Natural killer cell treated with Interleukin-12 subunit alpha and Interleukin-12 subunit beta and Interleukin-15 and Interleukin-18, amount 100 ng/mL, for 72 hours (primary cell): ENCODE data around the gene DGUOK. TPM values are rescaled to one million over a fixed set of nuclear protein-coding genes. Genes with fewer than 3 reads are reported as not detected.
A peak's percentile ranks its signal among the peaks of the same experiment; 100 is the strongest.
"Not testable (repeated sequence)": the region's sequence is repeated elsewhere in the genome, so short reads cannot be mapped to it uniquely, and the experiment has no call there.

Experiments
- ATAC-seq, 2 donors: fragments of 150-1000 bp; cut with Tn5 transposase in 1 of 2; sonication (Bioruptor Pico), chemical (Tn5 transposase) in 1 of 2; 2 replicates each; pipeline ENCODE4 v1.10.0; 2021
- DNase-seq: peaks from one replicate; pipeline ENCODE4 v3.0.0; 2022; ENCODE audit warnings: low spot score
- H3K27ac Mint-ChIP-seq, 2 donors: 1 replicate in 1 of 2; 2 replicates in 1 of 2; pipeline ENCODE4 v1.8.0; 2022; ENCODE audit warnings: mixed read lengths in 2 of 2, mild to moderate bottlenecking in 1 of 2, moderate library complexity in 1 of 2
- H3K27me3 Mint-ChIP-seq, 2 donors: 1 replicate in 1 of 2; 2 replicates in 1 of 2; pipeline ENCODE4 v1.8.0; 2022; ENCODE audit warnings: mixed read lengths in 2 of 2
- H3K36me3 Mint-ChIP-seq: one replicate; pipeline ENCODE4 v1.8.0; 2022; ENCODE audit warnings: mixed read lengths
- H3K4me1 Mint-ChIP-seq, 2 donors: 1 replicate in 1 of 2; 2 replicates in 1 of 2; pipeline ENCODE4 v1.8.0; 2022; ENCODE audit warnings: low read depth in 2 of 2, mixed read lengths in 2 of 2, mild to moderate bottlenecking in 1 of 2
- H3K4me3 Mint-ChIP-seq: one replicate; pipeline ENCODE4 v1.8.0; 2022; ENCODE audit warnings: mixed read lengths
- H3K9me3 Mint-ChIP-seq: 2 replicates; pipeline ENCODE4 v1.8.0; 2022; ENCODE audit warnings: mixed read lengths
- total RNA-seq, 2 donors: library from RNA; stranded (reverse); gene quantifications; one replicate each; pipeline ENCODE4 v1.2.3, GENCODE V29; 2022

Gene DGUOK
- 10 to 100 TPM; 87.1 to 92.6 TPM for total RNA-seq

DNA sequence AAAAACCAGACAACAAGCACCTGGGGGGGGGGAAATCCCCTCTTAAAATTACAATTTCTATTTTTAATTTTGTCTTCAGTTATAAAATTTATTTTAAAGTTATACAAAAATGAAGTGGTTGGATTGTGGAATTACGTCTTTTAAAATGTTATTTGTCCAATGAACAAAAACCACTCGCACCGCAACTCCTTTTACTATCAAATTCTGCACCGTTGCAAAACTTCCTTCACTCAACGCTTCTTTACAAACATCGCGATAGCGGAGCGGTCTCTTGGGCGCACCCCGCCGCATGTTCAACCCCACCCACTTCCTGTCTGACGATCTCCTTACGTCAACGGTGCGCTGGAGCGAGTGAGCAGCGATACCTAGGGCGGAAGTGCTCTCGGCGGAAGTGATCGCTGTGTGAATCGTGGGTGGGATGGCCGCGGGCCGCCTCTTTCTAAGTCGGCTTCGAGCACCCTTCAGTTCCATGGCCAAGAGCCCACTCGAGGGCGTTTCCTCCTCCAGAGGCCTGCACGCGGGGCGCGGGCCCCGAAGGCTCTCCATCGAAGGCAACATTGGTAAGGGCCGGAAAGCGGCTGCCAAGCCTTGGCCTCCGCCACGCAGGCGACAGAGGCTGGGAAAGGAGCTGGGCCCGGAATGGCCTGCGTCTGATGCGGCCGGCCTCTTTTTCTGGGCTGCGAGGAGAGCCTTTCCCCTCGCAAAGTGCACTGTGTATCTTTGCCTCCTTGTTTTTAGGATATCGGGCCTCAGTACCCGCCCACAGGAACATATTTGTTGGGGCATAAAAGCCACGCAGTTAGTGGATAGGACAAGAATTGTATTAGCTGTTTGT lies at the start of gene DGUOK:
Gene DGUOK, plus strand, starts transcription at position 388 of the 835 bp plus-strand sequence. Its CDS starts 31 bp downstream, at position 419.
- peak; percentile 99 for DNase-seq
- no peaks in the 10 kb centered on the region for H3K9me3 Mint-ChIP-seq
- peaks cover 22% of the 10 kb centered on the region for H3K36me3 Mint-ChIP-seq
- H3K27ac Mint-ChIP-seq: peak within 1 kb of the TSS; percentile 94 to 97
- ATAC-seq: peak; percentile 100
- peaks cover 39 to 51% of the 10 kb centered on the region in 2 donors for H3K4me1 Mint-ChIP-seq
- H3K27me3 Mint-ChIP-seq: no peaks in the 10 kb centered on the region
- peak within 1 kb of the TSS; percentile 92 for H3K4me3 Mint-ChIP-seq

DNA sequence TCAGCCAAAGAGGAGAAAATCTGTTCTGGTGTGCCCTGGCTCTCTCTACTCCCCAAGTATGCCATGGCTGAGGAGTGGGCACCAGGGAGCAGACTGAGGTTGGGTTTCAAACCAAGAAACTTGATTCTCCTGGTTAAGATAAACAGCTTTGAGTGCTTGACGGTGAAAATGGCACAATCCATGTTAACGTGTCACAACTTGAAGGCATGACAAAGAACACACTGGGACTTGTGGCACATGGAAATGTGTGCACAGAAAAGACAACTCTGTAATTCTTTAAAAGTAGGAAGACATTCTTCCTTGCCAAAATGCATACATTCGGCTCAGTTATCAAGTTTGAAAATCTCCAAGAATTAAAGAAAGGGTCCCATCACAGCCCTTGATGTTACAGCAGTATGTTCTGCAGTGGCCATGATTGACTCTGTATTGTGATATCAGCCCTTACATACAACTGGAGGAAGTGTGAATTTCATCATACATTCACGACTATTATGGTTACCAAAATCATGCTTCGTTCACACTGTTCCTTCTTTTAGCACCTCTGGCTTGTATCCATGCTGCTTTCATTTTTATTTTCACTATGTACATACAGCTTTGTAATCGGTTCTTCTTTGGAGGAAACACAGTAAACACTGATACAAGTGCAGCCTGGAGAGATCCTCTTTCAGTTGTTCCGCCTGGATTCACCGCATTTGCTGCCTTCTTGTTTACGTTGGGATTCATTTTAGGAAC lies 49.4 kb upstream of the DGUOK start:
- H3K27me3 Mint-ChIP-seq: peaks cover 0 to 2% of the 10 kb centered on the region in 2 donors
- H3K4me1 Mint-ChIP-seq: peaks cover 14 to 50% of the 10 kb centered on the region in 2 donors
- H3K36me3 Mint-ChIP-seq: no peaks in the 10 kb centered on the region
- peak overlapping the region; percentile 49 for H3K4me3 Mint-ChIP-seq
- peak overlapping the region; percentile 61 to 80 for H3K27ac Mint-ChIP-seq
- H3K9me3 Mint-ChIP-seq: no peaks in the 10 kb centered on the region
- DNase-seq: no peak
- peak; percentile 95 to 97 for ATAC-seq

DNA sequence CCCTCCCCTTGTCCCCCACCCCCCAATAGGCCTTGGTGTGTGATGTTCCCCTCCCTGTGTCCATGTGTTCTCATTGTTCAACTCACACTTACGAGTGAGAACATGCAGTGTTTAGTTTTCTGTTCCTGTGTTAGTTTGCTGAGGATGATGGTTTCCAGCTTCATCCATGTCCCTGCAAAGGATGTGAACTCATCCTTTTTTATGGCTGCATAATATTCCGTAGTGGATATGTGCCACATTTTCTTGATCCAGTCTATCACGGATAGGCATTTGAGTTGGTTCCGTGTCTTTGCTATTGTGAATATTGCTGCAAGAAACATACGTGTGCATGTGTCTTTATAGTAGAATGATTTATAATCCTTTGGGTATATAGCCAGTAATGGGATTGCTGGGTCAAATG lies 48.7 kb upstream of the DGUOK start:
- H3K4me3 Mint-ChIP-seq: peak overlapping the region; percentile 35
- H3K27me3 Mint-ChIP-seq, ATAC-seq, H3K9me3 Mint-ChIP-seq, H3K36me3 Mint-ChIP-seq, DNase-seq: not testable (repeated sequence)
- H3K27ac Mint-ChIP-seq: peak overlapping the region; percentile 61 to 80
- peaks cover 14 to 46% of the 10 kb centered on the region in 2 donors for H3K4me1 Mint-ChIP-seq

DNA sequence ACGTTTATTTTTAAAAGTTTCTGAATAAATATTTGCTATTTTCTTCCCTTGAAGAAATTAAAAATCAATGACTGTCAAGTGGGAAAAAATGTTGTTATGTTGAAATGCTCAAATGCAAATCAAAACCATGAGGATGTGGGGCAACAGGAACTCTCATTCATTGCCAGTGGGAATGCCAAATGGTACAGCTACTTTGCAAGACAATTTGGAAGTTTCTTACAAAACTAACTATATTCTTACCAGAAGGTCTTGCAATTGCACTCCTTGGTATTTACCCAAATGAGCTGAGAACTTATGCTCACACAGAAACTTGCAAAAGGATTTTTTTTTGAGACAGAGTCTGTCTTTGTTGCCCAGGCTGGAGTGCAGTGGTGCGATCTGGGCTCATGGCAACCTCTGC lies 41.3 kb upstream of the DGUOK start:
- Mint-ChIP-seq H3K4me3 (no peak overlapping the region), H3K27ac (no peak overlapping the region), H3K4me1 (peaks cover 13 to 21% of the 10 kb centered on the region in 2 donors), H3K36me3 (no peaks in the 10 kb centered on the region), H3K9me3 (no peaks in the 10 kb centered on the region), H3K27me3 (no peaks in the 10 kb centered on the region)
- DNase-seq (no peak), ATAC-seq (no peak)

DNA sequence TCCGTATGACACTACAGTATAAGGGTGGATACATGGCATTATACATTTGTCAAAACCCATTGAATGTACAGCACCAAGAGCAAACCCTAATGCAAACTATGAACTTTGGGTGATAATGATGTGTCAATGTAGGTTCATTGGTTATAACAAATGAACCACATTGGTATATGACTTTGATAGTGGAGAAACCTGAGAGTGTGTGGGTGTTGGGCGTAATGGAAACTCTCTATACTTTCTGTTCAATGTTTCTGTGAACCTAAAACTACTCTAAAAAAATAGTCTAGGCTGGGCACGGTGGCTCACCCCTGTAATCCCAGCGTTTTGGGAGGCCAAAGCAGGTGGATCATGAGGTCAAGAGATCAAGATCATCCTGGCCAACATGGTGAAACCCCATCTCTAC lies 40.3 kb upstream of the DGUOK start:
- DNase-seq: no peak

DNA sequence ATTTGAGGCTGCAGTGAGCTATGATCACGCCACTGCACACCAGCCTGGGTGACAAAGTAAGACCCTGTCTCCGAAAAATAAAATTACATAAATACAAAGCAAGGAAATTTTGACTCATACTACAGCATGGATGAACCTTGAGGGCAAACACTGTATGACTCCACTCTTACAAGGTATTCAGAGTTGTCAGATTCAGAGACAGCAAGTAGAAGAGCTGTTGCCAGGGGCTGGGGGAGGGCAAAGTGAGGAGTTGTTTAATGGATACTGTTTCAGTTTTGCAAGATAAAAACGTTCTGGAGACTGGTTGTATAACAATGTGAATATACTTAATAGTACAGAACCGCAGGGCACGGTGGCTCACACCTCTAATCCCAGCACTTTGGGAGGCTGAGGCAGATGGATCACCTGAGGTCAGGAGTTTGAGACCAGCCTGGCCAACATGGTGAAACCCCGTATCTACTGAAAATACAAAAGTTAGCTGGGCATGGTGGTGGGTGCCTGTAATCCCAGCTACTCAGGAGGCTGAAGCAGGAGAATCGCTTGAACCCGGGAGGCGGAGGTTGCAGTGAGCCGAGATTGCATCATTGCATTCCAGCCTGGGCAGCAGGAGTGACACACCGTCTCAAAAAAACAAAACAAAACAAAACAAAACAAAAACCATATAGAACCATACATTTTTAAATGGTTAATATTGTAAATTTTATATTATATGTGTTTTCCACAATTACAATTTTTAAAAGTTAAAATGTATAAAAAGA lies 38.9 kb upstream of the DGUOK start:
- H3K4me3 Mint-ChIP-seq, H3K9me3 Mint-ChIP-seq, DNase-seq, H3K36me3 Mint-ChIP-seq, ATAC-seq, H3K27me3 Mint-ChIP-seq: not testable (repeated sequence)
- Mint-ChIP-seq H3K27ac (peak overlapping the region in 1 of 2 donors; percentile 72), H3K4me1 (peaks cover 13 to 19% of the 10 kb centered on the region in 2 donors)

More for the DNA sequence above, 40.3 kb upstream of the DGUOK start:
- ATAC-seq: peak; percentile 68 to 71
- Mint-ChIP-seq H3K9me3 (no peaks in the 10 kb centered on the region), H3K4me1 (peaks cover 13 to 19% of the 10 kb centered on the region in 2 donors), H3K4me3 (peak overlapping the region; percentile 30), H3K36me3 (no peaks in the 10 kb centered on the region), H3K27ac (peak overlapping the region; percentile 21 to 72), H3K27me3 (no peaks in the 10 kb centered on the region)

DNA sequence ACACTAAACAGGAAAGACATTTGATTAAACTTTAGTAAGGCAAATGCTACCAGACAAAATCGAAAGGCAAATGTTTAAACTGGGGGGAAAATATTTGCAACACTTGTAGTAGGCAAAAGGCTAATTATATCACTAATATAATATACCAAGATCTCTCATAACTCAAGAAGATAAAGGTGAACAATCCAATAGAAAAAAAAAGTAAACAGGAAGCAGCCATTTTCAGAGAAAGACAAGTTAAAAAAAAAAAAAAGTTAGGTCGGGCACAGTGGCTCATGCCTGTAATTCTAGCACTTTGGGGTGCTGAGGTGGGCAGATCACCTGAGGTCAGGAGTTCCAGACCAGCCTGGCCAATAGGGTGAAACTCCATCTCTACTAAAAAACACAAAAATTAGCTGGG lies 38.3 kb upstream of the DGUOK start:
- Mint-ChIP-seq H3K36me3 (no peaks in the 10 kb centered on the region), H3K9me3 (no peaks in the 10 kb centered on the region), H3K4me1 (peaks cover 14 to 16% of the 10 kb centered on the region in 2 donors), H3K27me3 (no peaks in the 10 kb centered on the region), H3K27ac (peak overlapping the region in 1 of 2 donors; percentile 72), H3K4me3 (no peak overlapping the region)
- ATAC-seq (no peak), DNase-seq (no peak)

DNA sequence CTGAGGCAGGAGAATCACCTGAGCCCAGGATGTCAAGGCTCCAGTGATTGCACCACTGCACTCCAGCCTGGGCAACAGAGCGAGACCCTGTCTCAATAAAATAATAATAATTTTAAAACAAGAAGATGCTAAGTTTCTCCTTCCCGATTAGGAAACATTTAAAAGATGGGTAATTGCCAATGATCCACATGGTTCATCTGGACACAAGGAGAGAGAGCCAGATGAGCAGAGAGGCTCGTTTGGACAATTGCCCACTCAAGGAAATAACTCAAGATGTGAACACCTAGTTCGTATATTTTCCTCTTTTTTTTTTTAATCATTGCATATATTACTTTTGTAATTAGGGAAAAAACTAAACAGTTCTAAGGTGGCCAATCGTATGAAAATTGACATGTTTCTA lies 37.5 kb upstream of the DGUOK start:
- Mint-ChIP-seq H3K4me1 (peaks cover 20% of the 10 kb centered on the region in 2 donors), H3K36me3 (no peaks in the 10 kb centered on the region), H3K27me3 (no peaks in the 10 kb centered on the region), H3K27ac (no peak overlapping the region), H3K9me3 (no peaks in the 10 kb centered on the region), H3K4me3 (no peak overlapping the region)
- ATAC-seq (no peak), DNase-seq (no peak)

DNA sequence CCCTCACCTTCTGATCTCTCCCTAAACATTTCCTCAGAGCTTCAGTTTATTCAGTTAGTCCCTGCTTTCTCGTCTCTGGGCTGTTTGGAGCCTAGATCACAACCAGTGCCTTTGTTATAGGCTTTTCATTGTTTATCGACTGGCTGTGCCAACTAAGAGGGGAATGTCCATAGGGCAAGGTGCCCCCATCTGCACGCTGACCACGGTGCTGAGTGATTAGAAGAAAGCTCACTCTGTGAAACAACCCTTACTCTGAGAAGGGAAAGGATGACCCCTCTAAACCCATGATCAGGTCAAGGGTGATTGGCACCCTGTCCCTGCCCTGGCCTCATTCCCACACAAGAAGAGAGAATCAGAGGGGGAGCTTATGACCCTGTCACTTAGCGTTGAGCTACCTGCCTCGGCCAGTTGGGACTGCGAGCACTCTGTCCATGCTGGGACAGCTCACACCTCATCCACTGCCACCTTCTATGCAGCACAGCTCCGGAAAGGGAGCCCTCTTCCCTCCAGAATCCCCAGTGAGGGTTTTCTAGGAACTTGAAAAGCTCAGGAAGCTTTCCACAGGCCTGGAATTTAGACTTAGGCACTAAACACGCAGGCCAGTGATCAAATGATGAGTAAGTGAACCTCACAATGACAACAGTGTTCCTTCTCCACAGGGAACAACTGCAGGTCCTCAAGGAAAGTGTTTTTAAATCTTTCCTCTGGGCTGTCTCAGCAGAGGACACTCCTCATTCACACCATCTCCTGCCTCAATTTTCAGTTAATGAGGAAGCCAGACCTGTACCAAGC lies 36.2 kb upstream of the DGUOK start:
- DNase-seq (no peak), ATAC-seq (no peak)
- Mint-ChIP-seq H3K27me3 (no peaks in the 10 kb centered on the region), H3K9me3 (peaks cover 5% of the 10 kb centered on the region), H3K27ac (peak overlapping the region in 1 of 2 donors; percentile 60), H3K4me3 (no peak overlapping the region), H3K36me3 (no peaks in the 10 kb centered on the region), H3K4me1 (peaks cover 33% of the 10 kb centered on the region in 2 donors)

DNA sequence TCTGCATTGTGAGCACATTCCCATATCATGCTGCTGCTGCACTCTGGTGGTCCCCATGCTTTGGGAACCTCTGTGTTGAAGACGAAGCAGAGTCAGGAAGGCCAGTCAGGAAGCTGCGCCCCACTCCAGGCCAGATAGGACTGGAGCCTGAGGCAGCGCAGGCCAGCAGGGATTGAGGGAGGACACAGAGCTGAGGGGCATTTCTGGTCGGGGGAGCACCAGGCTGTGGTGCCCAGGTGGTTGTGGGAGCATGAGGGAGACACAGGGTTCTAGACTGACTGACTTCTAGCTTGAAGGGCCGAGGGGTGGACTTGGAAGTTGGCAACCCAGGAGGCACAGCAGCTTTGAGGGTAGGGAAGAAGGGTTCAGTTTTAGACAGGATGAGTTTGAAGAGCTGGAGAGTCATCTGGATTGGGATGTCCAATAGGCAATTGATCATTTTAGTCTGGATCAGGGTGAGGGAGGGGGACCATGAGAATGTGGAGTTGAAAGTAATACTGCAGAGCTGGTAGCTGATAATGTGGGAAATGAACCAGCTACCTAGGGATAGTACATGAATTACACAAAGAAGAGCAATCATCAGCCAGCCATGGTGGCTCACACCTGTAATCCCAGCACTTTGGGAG lies 35.3 kb upstream of the DGUOK start:
- Mint-ChIP-seq H3K27ac (peak overlapping the region in 1 of 2 donors; percentile 60), H3K9me3 (peaks cover 5% of the 10 kb centered on the region), H3K27me3 (no peaks in the 10 kb centered on the region), H3K4me3 (no peak overlapping the region), H3K4me1 (peaks cover 30 to 35% of the 10 kb centered on the region in 2 donors), H3K36me3 (no peaks in the 10 kb centered on the region)
- peak; percentile 14 to 33 for ATAC-seq
- DNase-seq: no peak

DNA sequence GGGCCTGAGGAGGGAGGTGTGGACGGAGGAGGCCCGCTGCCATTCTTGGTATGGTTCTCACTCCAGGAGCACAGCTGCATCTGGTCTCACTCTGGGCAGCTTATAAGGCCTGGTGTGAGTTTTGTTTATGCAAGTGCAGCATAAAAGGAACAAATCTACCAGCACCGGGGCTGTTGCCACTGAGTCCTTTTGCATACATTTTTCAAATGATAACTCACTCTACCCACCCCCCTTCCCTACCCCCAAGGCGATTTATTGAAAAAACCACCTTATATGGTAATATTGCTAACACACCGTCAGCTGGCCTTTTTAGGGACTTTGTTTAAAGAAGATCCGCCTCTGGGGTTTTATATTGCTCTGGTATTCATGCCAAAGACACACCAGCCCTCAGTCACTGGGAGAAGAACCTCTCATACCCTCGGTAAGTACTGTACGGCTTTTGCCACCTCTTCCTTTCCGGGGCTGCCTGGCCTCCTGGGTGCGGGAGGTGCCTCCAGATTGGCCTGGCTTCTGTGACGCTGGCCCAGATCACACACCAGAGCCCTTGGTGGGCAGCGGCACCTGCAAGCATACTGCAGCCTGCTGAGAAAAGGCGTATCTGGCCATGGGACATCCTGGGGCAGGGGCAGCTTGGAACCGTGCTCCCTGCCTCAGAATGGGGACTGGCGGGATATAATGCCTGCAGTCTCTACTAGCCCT lies 33.9 kb upstream of the DGUOK start, which contains the start of gene ACTG2:
Gene ACTG2, plus strand, starts transcription at position 378 of the 699 bp plus-strand sequence. CDS start 8,304 bp downstream, outside the sequence.
- H3K4me1 Mint-ChIP-seq: peaks cover 34 to 41% of the 10 kb centered on the region in 2 donors
- no peaks in the 10 kb centered on the region for H3K27me3 Mint-ChIP-seq
- H3K4me3 Mint-ChIP-seq: no peak within 1 kb of the TSS
- no peaks in the 10 kb centered on the region for H3K36me3 Mint-ChIP-seq
- ATAC-seq (no peak), DNase-seq (no peak)
- H3K9me3 Mint-ChIP-seq: peaks cover 5% of the 10 kb centered on the region
- peak within 1 kb of the TSS in 1 of 2 donors; percentile 80 for H3K27ac Mint-ChIP-seq
